Activated T-helper 2 cell treated with anti-CD3 and anti-CD28 coated beads, Interferon-gamma antibody, Interleukin-2, Interleukin-4, amounts not matched to agents 10 μg/mL and 5 μg/mL and 100 μg/mL, durations not matched to agents 14 hours and 24 hours and 36 hours (primary cell): ENCODE measurements around the gene CSF2. TPM values are rescaled to one million over a fixed set of nuclear protein-coding genes. Genes with fewer than 3 reads are reported as not detected.

Source experiments
- DNase-seq: peaks from one replicate; pipeline ENCODE4 v3.0.0; 2021; ENCODE audit warnings: low spot score
- H3K27ac Mint-ChIP-seq: one replicate; pipeline ENCODE4 v1.8.0; 2021; ENCODE audit warnings: mixed read lengths
- H3K27me3 Mint-ChIP-seq: one replicate; pipeline ENCODE4 v1.8.0; 2021; ENCODE audit warnings: low read depth, mixed read lengths
- H3K36me3 Mint-ChIP-seq: one replicate; pipeline ENCODE4 v1.8.0; 2021; ENCODE audit warnings: low read depth, mixed read lengths
- H3K4me1 Mint-ChIP-seq: one replicate; pipeline ENCODE4 v1.8.0; 2021; ENCODE audit warnings: low read depth, mixed read lengths
- H3K4me3 Mint-ChIP-seq: one replicate; pipeline ENCODE4 v1.8.0; 2021; ENCODE audit warnings: low read depth, mild to moderate bottlenecking, moderate library complexity, mixed read lengths
- H3K9me3 Mint-ChIP-seq: one replicate; pipeline ENCODE4 v1.8.0; 2021; ENCODE audit warnings: mixed read lengths
- intact Hi-C: fragments of 100-400 bp; cut with micrococcal nuclease; formaldehyde crosslinking; loops from one replicate; pipeline ENCODE4 v1.15.1; 2023
- total RNA-seq: library from RNA; stranded (reverse); gene quantifications from 2 replicates; pipeline ENCODE4 v1.2.3, GENCODE V29; 2022

CSF2 gene
- total RNA-seq, 1 donor from 2014 or later = 764 TPM

DNA sequence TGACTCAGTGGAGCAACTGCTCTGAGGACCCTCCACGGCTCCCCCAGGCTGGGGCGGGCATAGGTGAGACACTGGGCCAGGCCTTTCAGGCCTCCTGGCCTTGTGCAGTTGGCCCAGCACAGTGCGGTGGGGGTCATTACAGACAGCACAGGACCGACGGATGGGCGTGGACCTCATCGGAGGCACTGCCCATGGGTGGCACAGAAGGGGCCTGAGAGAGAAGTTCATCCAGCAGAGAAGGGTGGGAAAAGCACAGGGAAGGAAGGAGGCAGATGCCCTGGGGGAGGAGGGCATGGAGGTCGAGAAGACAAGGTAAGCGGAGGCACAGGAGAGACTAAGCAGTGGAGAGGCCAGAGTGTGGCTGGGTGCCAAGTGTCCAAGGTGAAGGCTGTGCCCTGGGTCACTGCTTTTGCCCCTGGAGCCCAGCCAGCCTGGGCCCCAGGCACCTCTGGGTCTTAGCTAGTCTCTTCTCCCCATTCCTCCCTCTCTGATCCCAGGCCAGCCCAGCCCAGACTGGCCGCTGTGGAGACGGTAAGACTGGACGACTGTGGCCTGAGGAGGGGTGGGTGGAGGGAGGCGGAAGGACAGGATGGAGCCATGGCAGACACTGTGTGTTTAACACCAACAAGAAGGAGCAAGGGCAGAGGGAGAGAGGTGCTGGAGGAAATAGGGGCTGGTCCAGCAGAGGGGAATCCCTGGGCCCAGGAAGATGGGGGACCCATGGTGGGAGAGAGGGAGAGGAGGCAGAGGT, 7.5 kb upstream of the CSF2 start:
- H3K4me1 Mint-ChIP-seq = peaks cover 60% of the 10 kb centered on the region
- H3K4me3 Mint-ChIP-seq = no peak overlapping the region
- H3K27me3 Mint-ChIP-seq = no peaks in the 10 kb centered on the region
- no peak for DNase-seq
- H3K27ac Mint-ChIP-seq = peak overlapping the region; percentile 17
- H3K36me3 Mint-ChIP-seq = no peaks in the 10 kb centered on the region
- no peaks in the 10 kb centered on the region for H3K9me3 Mint-ChIP-seq
- intact Hi-C loops = loop anchor here (1.0 to 10.0 kb wide), 5 partner anchors 45 to 319 kb away; partner anchors contain the start of gene FNIP1

DNA sequence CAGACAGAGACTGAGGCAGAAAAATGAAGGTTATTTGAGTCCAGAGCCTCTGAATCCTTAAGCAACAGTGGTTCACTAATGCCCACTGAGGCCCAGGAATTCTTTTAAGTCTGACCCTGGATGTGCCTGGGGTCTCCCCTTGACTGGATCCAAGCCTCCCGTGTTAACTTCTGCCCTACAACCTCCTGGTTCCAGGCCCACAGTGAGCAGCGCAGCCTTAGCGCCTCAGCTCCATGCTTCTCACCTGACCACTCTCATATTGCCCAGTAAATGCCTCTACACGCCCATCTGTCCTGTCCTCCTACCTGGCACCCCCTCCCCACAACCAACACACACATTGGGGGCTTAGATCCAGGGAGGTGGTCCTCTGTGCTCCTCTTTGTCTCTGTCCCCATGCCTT, 6.7 kb upstream of the CSF2 start:
- Mint-ChIP-seq H3K36me3 (no peaks in the 10 kb centered on the region), H3K9me3 (no peaks in the 10 kb centered on the region), H3K4me3 (no peak overlapping the region), H3K27me3 (no peaks in the 10 kb centered on the region), H3K27ac (peak overlapping the region; percentile 31), H3K4me1 (peaks cover 62% of the 10 kb centered on the region)
- no peak for DNase-seq
- intact Hi-C loops = loop anchor here (5.0 to 10.0 kb wide), 2 partner anchors 170 to 272 kb away; partner anchors contain the start of gene FNIP1

DNA sequence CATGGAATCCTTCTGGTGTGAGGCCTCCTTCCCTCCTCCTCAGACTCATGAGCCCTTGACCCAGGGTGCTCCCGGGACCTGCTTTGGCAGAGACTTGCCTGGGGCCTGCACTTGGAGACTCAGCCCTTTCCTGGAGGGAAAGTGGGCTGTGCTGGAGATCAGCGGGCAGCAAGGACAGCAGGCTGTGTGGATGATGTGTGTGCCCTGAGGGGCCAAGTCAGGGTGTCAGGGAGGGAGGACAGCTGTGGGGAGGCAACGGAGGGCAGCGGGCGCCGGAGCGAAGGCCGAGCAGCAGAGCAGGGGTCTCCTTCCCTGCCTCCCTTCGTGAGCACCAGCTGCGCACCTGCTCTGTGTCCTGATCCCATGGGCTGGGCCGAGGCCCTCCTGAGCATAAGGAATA, 6.1 kb upstream of the CSF2 start:
- DNase-seq = no peak
- peaks cover 68% of the 10 kb centered on the region for H3K4me1 Mint-ChIP-seq
- no peak overlapping the region for H3K4me3 Mint-ChIP-seq
- H3K9me3 Mint-ChIP-seq = no peaks in the 10 kb centered on the region
- no peaks in the 10 kb centered on the region for H3K36me3 Mint-ChIP-seq
- no peaks in the 10 kb centered on the region for H3K27me3 Mint-ChIP-seq
- H3K27ac Mint-ChIP-seq = peak overlapping the region; percentile 31
- intact Hi-C loops = loop anchor here (5.0 to 10.0 kb wide), 2 partner anchors 170 to 273 kb away; partner anchors contain the start of gene FNIP1

DNA sequence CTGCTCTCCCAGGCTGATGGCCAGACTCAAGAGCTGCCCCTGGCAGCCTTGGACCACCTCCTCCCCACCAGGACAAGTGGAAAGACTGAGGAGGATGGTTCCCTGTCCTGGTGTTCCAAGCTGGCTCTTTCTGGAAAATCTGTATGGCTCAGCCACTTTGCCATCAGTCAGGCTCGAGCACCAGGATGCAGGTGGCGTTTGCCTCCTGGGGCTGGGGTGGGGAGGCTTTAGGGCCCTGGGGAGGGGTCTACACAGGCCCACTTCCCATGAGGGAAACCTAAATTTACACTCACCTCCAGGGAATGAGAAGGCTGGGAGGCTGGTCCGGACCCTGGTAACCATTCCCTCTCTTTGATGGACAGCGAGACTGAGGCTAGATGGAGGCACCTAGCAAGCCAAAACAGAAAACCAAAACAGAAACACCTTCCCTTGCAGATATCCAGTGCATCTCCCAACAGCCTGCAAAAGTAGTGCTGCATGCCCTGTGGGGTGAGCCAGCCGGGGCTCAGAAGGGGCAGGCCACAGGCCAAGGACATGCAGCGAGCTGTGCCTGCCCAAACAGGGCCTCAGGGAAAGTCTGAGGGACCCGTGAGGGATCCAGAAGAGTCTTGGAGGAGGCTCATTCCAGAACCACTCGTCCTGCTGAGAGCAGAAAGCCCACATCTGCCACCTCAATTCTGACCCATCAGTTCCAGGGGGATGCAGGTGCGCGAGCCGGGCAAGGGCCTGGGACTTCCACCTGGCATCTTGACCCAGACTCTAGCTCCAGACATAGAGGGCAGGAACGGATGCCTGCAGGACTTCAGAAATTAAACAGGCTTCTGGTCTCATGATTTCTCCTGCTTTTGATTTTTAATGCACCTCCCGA, 5.4 kb upstream of the CSF2 start:
- DNase-seq = no peak
- H3K9me3 Mint-ChIP-seq = no peaks in the 10 kb centered on the region
- H3K4me1 Mint-ChIP-seq = peaks cover 73% of the 10 kb centered on the region

DNA sequence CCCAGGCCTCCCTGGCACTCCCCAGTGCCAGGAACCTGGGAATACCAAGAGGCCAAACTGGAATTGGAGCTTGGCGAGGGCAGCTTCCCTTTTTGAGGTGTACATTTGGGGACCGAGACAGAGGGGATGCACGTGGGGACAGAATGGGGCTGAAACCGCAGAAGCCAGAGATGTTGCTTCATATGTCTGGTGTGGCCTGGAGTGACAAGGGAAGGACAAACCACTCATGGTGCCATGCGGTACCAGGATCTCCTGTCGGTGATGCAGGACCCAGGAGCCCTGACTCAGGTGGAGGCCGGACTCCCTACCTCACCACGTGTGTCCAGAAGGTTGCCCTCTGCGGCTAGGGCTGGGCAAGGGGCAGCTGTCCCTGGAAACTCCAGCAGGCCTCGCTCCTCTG, 4.0 kb upstream of the CSF2 start:
- DNase-seq = no peak
- Mint-ChIP-seq H3K4me1 (peaks cover 72% of the 10 kb centered on the region), H3K36me3 (peaks cover 10% of the 10 kb centered on the region), H3K4me3 (no peak overlapping the region), H3K9me3 (no peaks in the 10 kb centered on the region), H3K27ac (peak overlapping the region; percentile 48), H3K27me3 (no peaks in the 10 kb centered on the region)
- intact Hi-C loops = loop anchor here (5.0 to 10.0 kb wide), 2 partner anchors 168 to 275 kb away; partner anchors contain the start of gene FNIP1

More for the DNA sequence above, 5.4 kb upstream of the CSF2 start:
- H3K4me3 Mint-ChIP-seq = no peak overlapping the region
- no peaks in the 10 kb centered on the region for H3K36me3 Mint-ChIP-seq
- intact Hi-C loops = loop anchor here (5.0 to 10.0 kb wide), 2 partner anchors 169 to 273 kb away; partner anchors contain the start of gene FNIP1
- H3K27me3 Mint-ChIP-seq = no peaks in the 10 kb centered on the region
- peak overlapping the region; percentile 73 for H3K27ac Mint-ChIP-seq

DNA sequence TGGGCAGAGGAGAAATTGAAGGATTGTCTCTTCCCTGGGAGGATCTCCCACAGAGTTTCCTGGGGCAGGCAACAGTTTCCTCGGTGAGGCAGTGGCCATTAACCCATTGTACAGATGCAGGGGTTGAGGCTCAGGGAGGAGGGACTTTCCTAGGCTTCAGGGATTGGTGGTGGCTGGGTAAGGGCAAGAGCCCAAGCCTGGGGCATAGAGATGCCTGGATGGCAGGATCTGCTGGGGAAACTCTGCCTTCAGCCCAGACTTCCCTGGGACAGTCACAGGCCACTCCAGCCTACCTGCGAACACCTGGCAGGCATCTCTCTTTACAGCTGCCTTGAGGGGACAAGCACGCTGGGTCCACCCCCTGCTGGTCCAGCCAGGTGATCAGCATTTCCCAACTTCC, 3.6 kb upstream of the CSF2 start:
- no peak overlapping the region for H3K4me3 Mint-ChIP-seq
- intact Hi-C loops = loop anchor here (1.0 to 10.0 kb wide), 6 partner anchors 13 to 275 kb away; partner anchors contain the start of genes FNIP1 and SLC22A4
- peaks cover 71% of the 10 kb centered on the region for H3K4me1 Mint-ChIP-seq
- no peak for DNase-seq
- no peaks in the 10 kb centered on the region for H3K9me3 Mint-ChIP-seq
- H3K36me3 Mint-ChIP-seq = peaks cover 14% of the 10 kb centered on the region
- no peaks in the 10 kb centered on the region for H3K27me3 Mint-ChIP-seq
- peak overlapping the region; percentile 89 for H3K27ac Mint-ChIP-seq

DNA sequence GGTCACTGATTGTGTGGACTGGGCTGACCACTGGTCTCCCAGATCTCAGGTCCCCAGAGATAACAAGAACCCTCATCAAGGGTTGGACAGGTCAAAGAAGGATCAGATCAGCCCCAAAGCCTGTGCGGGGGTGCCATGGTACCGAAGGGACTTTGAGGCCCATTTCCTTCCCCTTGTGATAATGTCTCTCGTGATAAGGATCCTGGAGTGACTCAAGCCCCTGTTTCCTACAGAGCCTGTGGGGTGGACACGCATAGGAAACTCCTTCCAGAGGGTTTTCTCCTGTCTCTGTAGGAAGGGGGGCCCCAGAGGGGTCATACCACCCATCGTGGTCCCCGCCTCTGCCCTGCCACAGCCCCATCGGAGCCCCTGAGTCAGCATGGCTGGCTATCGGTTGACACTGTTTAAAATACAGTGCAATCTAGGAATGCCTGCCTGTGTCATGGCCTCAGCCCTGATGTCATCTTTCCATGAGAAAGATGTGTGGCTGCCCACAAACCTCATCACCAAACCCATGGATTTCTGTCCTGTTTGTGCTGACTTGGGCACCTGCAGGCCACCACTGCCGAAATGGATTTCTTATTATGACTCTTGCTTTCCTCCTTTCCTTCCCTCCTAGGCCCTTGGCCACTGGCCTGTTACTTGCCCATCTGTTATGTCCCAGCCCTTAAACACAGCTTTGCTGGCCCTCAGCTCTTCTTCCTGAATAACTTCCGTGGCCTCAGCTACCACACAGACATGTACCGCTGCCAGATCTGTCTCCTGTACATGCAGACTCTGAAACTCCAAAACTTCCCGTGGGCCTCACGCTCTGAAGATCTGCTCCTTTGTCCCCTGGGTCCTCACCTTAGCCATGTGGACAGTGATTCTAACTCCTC, 2.9 kb upstream of the CSF2 start:
- H3K27me3 Mint-ChIP-seq = no peaks in the 10 kb centered on the region
- H3K9me3 Mint-ChIP-seq = no peaks in the 10 kb centered on the region
- peaks cover 68% of the 10 kb centered on the region for H3K4me1 Mint-ChIP-seq
- H3K4me3 Mint-ChIP-seq = peak overlapping the region; percentile 54
- H3K36me3 Mint-ChIP-seq = peaks cover 21% of the 10 kb centered on the region
- H3K27ac Mint-ChIP-seq = peak overlapping the region; percentile 89
- no peak for DNase-seq
- intact Hi-C loops = loop anchor here (1.0 to 2.0 kb wide), 5 partner anchors 13 to 224 kb away; partner anchors contain the start of gene SLC22A4

DNA sequence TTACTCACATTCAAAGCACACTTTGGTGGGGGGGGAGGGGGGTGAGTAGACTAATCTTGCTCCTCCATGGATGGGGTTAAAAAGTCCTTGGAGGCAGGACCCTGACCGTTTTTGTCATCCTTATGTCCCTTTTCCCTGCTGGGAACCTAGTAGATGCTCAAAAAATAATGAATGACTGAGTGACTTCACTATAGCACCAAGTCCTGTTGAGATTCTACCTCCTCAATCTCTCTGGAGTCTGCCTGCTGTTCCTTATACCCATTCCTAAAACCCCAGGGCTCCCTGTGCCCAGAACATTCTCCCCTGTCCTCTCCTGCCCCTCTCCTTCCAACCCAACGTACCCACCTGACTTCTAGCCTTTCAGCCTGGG, 2.3 kb upstream of the CSF2 start:
- H3K36me3 Mint-ChIP-seq = peaks cover 28% of the 10 kb centered on the region
- intact Hi-C loops = loop anchor here (1.0 to 2.0 kb wide), 2 partner anchors 109 to 223 kb away; partner anchors contain the start of gene SLC22A4
- peak overlapping the region; percentile 89 for H3K27ac Mint-ChIP-seq
- H3K9me3 Mint-ChIP-seq = no peaks in the 10 kb centered on the region
- H3K27me3 Mint-ChIP-seq = no peaks in the 10 kb centered on the region
- no peak overlapping the region for H3K4me3 Mint-ChIP-seq
- H3K4me1 Mint-ChIP-seq = peaks cover 69% of the 10 kb centered on the region
- no peak for DNase-seq

DNA sequence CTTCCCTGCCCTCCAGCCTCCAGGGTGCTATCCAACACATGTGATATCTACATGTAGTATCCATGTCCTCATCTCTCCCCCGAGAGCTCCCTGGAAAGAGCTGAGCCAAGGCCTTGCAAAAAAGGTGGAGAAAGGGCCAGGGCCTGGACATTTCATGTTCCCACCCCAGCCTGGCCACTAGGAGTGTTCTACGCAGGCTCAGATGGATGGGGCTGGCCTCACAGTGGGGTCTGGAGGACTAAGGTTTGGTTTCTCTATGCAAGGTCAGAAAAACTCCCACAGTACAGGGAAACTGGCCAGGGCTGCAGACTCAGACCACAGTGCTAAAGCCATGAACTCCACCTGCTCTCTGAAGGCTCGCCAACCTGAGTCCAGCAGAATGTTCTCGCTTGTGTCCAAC, 1.5 kb upstream of the CSF2 start:
- H3K27ac Mint-ChIP-seq = peak overlapping the region; percentile 89
- H3K36me3 Mint-ChIP-seq = peaks cover 34% of the 10 kb centered on the region
- intact Hi-C loops = no loop called here
- peaks cover 72% of the 10 kb centered on the region for H3K4me1 Mint-ChIP-seq
- no peaks in the 10 kb centered on the region for H3K9me3 Mint-ChIP-seq
- no peak for DNase-seq
- H3K27me3 Mint-ChIP-seq = no peaks in the 10 kb centered on the region
- H3K4me3 Mint-ChIP-seq = no peak overlapping the region

DNA sequence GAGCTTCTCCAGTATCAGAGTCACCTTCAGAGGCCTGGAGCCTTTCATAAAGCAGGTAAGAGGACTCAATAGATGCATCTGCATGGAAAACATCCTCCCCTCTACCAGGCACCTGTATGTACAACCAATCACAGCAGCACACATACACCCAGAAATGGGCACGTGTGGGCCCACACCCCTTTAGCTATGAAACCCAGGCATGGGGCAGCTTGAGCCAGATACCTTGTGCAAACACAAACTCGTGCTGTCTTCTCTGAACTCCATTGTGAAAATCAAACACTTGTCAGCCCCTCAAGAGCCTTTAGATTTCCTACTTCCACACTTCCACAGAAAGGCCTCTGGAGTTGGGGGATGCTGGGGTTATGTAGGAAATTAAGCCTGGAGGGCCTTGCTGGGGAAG, 1.1 kb upstream of the CSF2 start:
- Mint-ChIP-seq H3K4me1 (peaks cover 74% of the 10 kb centered on the region), H3K36me3 (peaks cover 39% of the 10 kb centered on the region), H3K4me3 (no peak overlapping the region), H3K27me3 (no peaks in the 10 kb centered on the region), H3K27ac (peak overlapping the region; percentile 89), H3K9me3 (no peaks in the 10 kb centered on the region)
- no peak for DNase-seq
- intact Hi-C loops = no loop called here

DNA sequence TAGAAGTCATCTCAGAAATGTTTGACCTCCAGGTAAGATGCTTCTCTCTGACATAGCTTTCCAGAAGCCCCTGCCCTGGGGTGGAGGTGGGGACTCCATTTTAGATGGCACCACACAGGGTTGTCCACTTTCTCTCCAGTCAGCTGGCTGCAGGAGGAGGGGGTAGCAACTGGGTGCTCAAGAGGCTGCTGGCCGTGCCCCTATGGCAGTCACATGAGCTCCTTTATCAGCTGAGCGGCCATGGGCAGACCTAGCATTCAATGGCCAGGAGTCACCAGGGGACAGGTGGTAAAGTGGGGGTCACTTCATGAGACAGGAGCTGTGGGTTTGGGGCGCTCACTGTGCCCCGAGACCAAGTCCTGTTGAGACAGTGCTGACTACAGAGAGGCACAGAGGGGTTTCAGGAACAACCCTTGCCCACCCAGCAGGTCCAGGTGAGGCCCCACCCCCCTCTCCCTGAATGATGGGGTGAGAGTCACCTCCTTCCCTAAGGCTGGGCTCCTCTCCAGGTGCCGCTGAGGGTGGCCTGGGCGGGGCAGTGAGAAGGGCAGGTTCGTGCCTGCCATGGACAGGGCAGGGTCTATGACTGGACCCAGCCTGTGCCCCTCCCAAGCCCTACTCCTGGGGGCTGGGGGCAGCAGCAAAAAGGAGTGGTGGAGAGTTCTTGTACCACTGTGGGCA, 642 bp downstream of the CSF2 start:
- intact Hi-C loops = no loop called here

More for the DNA sequence above, 642 bp downstream of the CSF2 start:
- Mint-ChIP-seq H3K9me3 (no peaks in the 10 kb centered on the region), H3K4me1 (peaks cover 82% of the 10 kb centered on the region), H3K36me3 (peaks cover 40% of the 10 kb centered on the region), H3K4me3 (peak overlapping the region; percentile 85), H3K27me3 (no peaks in the 10 kb centered on the region), H3K27ac (peak overlapping the region; percentile 88)
- no peak for DNase-seq
